A673 (cell line): ENCODE measurements around the gene TCEAL9. TPM values are rescaled to one million over a fixed set of nuclear protein-coding genes. Genes with fewer than 3 reads are reported as not detected.
A peak's percentile ranks its signal among the peaks of the same experiment; 100 is the strongest.

Source experiments
- BruUV-seq: library from RNA; stranded (reverse); fragments of 400-500 nt; replicated peaks from 2 replicates; lab custom pipeline; 2021; lab: Mats Ljungman, UMichigan
- CTCF ChIA-PET: fragments of 300-600 bp; sonication (Branson Sonifier 250); formaldehyde crosslinking; loops from one replicate; lab custom pipeline; 2022; ENCODE audit warnings: antibody characterized with exemption; lab: Charles Lee
- POLR2A ChIA-PET: fragments of 300-600 bp; sonication (Branson Sonifier 250); formaldehyde crosslinking; loops from one replicate; lab custom pipeline; 2022; ENCODE audit warnings: antibody characterized with exemption; ENCODE audit not compliant: low non-redundant PET; lab: Charles Lee
- DNase-seq: peaks from one replicate; pipeline ENCODE4 v3.0.0-alpha.2; 2015; ENCODE audit warnings: low spot score
- H3K27ac ChIP-seq: fragments of 200-600 bp; sonication (generic); 2 replicates; pipeline ENCODE4 v1.5.1; 2016; ENCODE audit warnings: mixed run types, low read depth, mild to moderate bottlenecking, mixed read lengths, antibody characterized with exemption, low read length; ENCODE audit not compliant: poor library complexity, severe bottlenecking
- H3K27me3 ChIP-seq: fragments of 200-600 bp; sonication (generic); replicated peaks from 2 replicates; pipeline ENCODE4 v1.6.1; 2017; ENCODE audit warnings: mixed run types, low read depth, mild to moderate bottlenecking, mixed read lengths, antibody characterized with exemption, low read length; ENCODE audit not compliant: insufficient read depth, poor library complexity
- H3K36me3 ChIP-seq: fragments of 200-600 bp; sonication (generic); 2 replicates; pipeline ENCODE4 v1.6.1; 2016; ENCODE audit warnings: mixed run types, mild to moderate bottlenecking, mixed read lengths, antibody characterized with exemption, low read length; ENCODE audit not compliant: insufficient read depth, poor library complexity, severe bottlenecking
- H3K4me1 ChIP-seq: fragments of 200-600 bp; sonication (generic); 2 replicates; pipeline ENCODE4 v1.6.1; 2017; ENCODE audit warnings: mixed run types, mild to moderate bottlenecking, mixed read lengths, antibody characterized with exemption, low read length; ENCODE audit not compliant: insufficient read depth, poor library complexity, severe bottlenecking
- H3K4me3 ChIP-seq: fragments of 200-600 bp; sonication (generic); 2 replicates; pipeline ENCODE4 v1.5.1; 2016; ENCODE audit warnings: low read depth, mixed run types, mild to moderate bottlenecking, mixed read lengths, low read length; ENCODE audit not compliant: poor library complexity, severe bottlenecking
- H3K9me3 ChIP-seq: fragments of 200-600 bp; sonication (generic); 2 replicates; pipeline ENCODE4 v1.6.1; 2016; ENCODE audit warnings: mixed run types, low read depth, mild to moderate bottlenecking, mixed read lengths, antibody characterized with exemption, low read length; ENCODE audit not compliant: poor library complexity, severe bottlenecking
- EZH2 ChIP-seq: fragments of 200-600 bp; sonication (generic); IDR thresholded peaks from 2 replicates; pipeline ENCODE4 v1.6.1; 2017; ENCODE audit warnings: borderline replicate concordance, low read depth, mild to moderate bottlenecking, mixed read lengths, antibody characterized with exemption, low read length; ENCODE audit not compliant: poor library complexity, severe bottlenecking
- intact Hi-C: fragments of 100-400 bp; cut with micrococcal nuclease; formaldehyde crosslinking; loops from one replicate; pipeline ENCODE4 v1.10.0; 2022; ENCODE audit not compliant: unreplicated experiment
- total RNA-seq: library from RNA; stranded (reverse); gene quantifications from 2 replicates; pipeline ENCODE4 v1.2.3, GENCODE V29; 2021
- TF ChIP-seq, protein P1 (sequence below): fragments of 300-800, 200-600 bp; sonication (generic); conservative IDR thresholded peaks from 2 replicates; pipeline ENCODE4 v1.5.1; 2017; ENCODE audit warnings: low read depth, mild to moderate bottlenecking, antibody characterized with exemption, low read length, moderate library complexity, mixed read lengths

The TCEAL9 gene
- total RNA-seq, 1 experiment from 2014 or later: 48.6 TPM

DNA sequence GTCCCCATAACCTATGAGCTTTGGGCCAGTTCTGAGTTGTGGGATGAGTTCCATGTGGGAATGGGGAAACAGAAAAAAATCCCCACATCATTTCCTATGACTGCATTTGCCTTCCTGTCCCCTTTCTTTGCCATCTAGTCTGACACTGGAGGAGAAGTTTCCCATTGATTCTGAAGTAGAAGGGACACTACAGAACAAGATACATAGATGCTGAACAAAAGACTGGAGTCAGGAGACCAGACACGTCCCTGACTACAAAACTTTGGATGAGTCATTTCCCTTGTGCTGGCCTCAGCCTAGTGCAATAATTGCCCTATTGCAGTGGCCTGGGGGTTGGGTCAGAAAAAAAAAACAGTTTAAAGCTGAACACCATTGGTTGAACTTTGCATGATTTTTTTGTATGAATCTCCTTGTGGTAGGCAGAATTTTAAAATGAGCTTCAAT is 42.1 kb downstream of the TCEAL9 start:
- Histone ChIP-seq H3K9me3 (no peaks in the 10 kb centered on the region), H3K36me3 (no peaks in the 10 kb centered on the region), H3K4me3 (no peak overlapping the region), H3K4me1 (peaks cover 8% of the 10 kb centered on the region), H3K27ac (no peak overlapping the region), H3K27me3 (no peaks in the 10 kb centered on the region)
- intact Hi-C loops: no loop called here
- peak; percentile 64 for DNase-seq
- ChIA-PET POLR2A (no interaction called here), CTCF (no interaction called here)
- BruUV-seq: no TSS peak
- TF ChIP-seq, protein P1, sequence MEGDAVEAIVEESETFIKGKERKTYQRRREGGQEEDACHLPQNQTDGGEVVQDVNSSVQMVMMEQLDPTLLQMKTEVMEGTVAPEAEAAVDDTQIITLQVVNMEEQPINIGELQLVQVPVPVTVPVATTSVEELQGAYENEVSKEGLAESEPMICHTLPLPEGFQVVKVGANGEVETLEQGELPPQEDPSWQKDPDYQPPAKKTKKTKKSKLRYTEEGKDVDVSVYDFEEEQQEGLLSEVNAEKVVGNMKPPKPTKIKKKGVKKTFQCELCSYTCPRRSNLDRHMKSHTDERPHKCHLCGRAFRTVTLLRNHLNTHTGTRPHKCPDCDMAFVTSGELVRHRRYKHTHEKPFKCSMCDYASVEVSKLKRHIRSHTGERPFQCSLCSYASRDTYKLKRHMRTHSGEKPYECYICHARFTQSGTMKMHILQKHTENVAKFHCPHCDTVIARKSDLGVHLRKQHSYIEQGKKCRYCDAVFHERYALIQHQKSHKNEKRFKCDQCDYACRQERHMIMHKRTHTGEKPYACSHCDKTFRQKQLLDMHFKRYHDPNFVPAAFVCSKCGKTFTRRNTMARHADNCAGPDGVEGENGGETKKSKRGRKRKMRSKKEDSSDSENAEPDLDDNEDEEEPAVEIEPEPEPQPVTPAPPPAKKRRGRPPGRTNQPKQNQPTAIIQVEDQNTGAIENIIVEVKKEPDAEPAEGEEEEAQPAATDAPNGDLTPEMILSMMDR: no peak
- TF ChIP-seq EZH2: no peak

DNA sequence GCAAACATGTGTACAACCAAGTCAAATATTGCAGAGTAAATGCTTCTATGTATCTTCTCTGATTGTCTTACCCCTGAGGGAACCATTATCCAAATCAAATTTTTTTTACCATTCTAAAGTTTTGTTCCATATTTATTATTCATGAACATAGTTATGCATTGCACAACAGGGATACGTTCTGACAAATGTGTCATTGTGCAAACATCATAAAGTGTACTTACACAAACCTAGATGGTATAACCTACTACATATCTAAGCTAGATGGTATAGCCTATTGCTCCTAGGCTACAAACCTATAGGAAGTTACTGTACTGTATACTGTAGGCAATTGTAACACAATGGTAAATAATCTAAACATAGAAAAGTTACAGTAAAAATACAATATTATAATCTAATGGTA is 43.4 kb downstream of the TCEAL9 start:
- DNase-seq: no peak
- intact Hi-C loops: no loop called here
- no peak overlapping the region for H3K4me3 ChIP-seq
- no TSS peak for BruUV-seq
- TF ChIP-seq EZH2: no peak
- TF ChIP-seq, protein P1: no peak
- peaks cover 8% of the 10 kb centered on the region for H3K4me1 ChIP-seq
- CTCF ChIA-PET: no interaction called here
- H3K27me3 ChIP-seq: no peaks in the 10 kb centered on the region
- no peaks in the 10 kb centered on the region for H3K36me3 ChIP-seq
- POLR2A ChIA-PET: no interaction called here
- H3K27ac ChIP-seq: no peak overlapping the region
- H3K9me3 ChIP-seq: no peaks in the 10 kb centered on the region

DNA sequence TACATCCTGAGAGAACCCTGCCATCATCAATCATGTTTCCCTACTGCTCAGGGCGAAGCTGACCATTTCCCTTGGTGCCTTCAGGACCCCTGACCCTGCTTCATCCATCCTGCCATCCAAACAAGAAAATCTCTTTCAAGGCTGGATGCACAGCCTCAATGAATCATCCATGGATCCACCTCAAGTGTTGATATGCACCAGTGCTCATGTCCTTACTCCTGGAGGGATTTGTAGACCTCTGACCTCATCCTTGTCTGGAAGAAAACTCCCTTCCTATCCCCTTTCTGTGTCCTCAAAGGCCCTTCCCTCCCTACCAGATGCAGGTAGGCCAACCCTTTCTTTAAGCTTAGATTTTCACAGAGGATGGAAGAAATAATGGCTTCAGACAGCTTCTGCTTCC is 44.6 kb downstream of the TCEAL9 start:
- TF ChIP-seq, protein P1: no peak
- no peak for TF ChIP-seq EZH2
- no peaks in the 10 kb centered on the region for H3K27me3 ChIP-seq
- BruUV-seq: no TSS peak
- intact Hi-C loops: no loop called here
- POLR2A ChIA-PET: no interaction called here
- H3K36me3 ChIP-seq: no peaks in the 10 kb centered on the region
- H3K4me1 ChIP-seq: peaks cover 8% of the 10 kb centered on the region
- H3K9me3 ChIP-seq: no peaks in the 10 kb centered on the region
- DNase-seq: no peak
- no peak overlapping the region for H3K27ac ChIP-seq
- H3K4me3 ChIP-seq: no peak overlapping the region
- CTCF ChIA-PET: no interaction called here
